ENCODE results near the gene GPR68. TPM values are rescaled to one million over a fixed set of nuclear protein-coding genes. Genes with fewer than 3 reads are reported as not detected.
"Not testable (repeated sequence)": the region's sequence is repeated elsewhere in the genome, so short reads cannot be mapped to it uniquely, and the experiment has no call there.

Gene GPR68
- total RNA-seq, 4 donors from 2014 or later, result 0.21 to 4.1 (median 0.52) TPM

DNA sequence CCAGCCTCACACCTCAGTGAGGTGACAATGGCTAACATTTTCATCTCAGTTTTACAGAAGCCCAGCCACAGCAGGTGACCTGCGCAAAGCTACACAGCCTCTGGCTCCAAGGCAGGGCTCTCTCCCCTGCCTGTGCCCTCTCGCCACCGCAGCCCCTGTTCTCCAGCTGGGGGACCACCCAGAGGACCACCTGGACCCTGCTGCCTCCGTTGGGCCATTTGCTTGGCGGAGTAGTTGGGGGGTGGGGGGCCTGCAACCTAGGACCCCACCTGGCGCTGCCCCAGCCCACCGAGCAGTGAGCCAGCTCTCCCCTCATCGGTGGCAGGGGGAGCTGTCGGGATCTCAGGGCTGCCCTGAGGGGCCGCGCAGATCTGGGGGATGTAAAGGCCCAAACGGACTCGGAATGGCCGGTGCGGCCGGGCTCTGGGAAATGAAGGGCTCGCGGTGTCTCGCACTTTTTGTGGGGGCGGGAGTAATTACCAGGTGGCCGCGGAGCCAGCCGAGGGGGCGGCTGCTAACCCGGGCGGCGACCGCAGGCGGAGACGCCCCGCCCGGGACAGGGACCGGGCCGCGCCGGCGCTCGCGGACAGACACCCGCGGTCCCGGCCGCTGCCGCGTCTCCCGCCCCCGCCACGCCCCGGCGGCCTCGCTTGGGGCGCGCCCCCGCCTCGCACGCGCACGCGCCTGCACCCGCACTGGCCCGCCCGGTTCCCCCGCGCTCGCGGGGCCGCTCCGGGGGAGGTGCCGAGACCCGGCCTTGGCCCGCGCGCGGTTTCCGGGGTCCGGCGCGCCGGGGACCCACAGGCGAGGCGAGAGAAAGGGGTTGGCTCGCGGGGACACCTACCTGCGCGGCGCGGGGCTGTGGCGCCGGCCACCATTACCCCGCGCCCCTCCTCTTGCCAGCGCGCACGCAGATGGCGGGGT, 8.6 kb upstream of the GPR68 start:
- Histone ChIP-seq H3K4me1 (peaks cover 0 to 22% (median 9%) of the 10 kb centered on the region in 4 donors), H3K9me3 (no peaks in the 10 kb centered on the region), H3K27ac (peak overlapping the region in 1 of 4 donors; percentile 62), H3K36me3 (no peaks in the 10 kb centered on the region), H3K27me3 (peaks cover 0 to 36% of the 10 kb centered on the region in 2 donors), H3K4me3 (peak overlapping the region in 3 of 4 donors; percentile 22 to 57 (median 44))
- TF ChIP-seq POLR2A (IDR thresholded peaks at IDR 0.05) (no peak), CTCF (IDR thresholded peaks at IDR 0.05) (no peak), EP300 (IDR thresholded peaks at IDR 0.05) (no peak)
- DNase-seq (ENCODE audit: low spot score in 2 of 2), result no peak
- 5 to 9% methylated on average over 15 to 22 of the region's 95 CpGs for WGBS, 2 donors

DNA sequence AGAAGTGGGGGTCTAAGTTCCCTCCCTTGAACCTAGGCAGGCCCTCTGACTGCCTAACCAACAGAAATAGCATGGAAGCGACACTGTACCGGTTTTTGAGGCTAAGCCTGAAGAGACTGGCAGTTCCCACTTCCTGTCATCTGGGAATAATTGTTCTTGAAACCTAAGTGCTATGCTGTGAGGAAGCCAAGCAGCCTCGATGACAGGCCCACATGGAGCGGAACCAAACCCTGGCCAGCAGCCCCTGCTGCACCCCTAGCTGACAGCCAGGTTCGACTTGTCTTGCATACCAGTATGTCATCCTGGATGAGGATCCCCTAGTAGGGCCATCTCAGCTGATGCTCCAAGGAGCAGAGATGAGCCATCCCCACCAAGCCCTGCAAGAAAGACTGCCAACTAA, 6.4 kb upstream of the GPR68 start:
- DNase-seq (ENCODE audit: low spot score in 2 of 2), result no peak
- peaks cover 0 to 22% (median 9%) of the 10 kb centered on the region in 4 donors for H3K4me1 ChIP-seq
- H3K9me3 ChIP-seq, result peaks cover 0 to 10% (median 0%) of the 10 kb centered on the region in 4 donors
- no peaks in the 10 kb centered on the region for H3K36me3 ChIP-seq
- no peak overlapping the region for H3K4me3 ChIP-seq
- TF ChIP-seq CTCF (IDR thresholded peaks at IDR 0.05) (no peak), POLR2A (IDR thresholded peaks at IDR 0.05) (no peak), EP300 (IDR thresholded peaks at IDR 0.05) (no peak)
- H3K27ac ChIP-seq, result no peak overlapping the region
- WGBS, 2 donors, result 47 to 66% methylated on average over 5 of the region's 5 CpGs
- peaks cover 0 to 29% of the 10 kb centered on the region in 2 donors for H3K27me3 ChIP-seq

DNA sequence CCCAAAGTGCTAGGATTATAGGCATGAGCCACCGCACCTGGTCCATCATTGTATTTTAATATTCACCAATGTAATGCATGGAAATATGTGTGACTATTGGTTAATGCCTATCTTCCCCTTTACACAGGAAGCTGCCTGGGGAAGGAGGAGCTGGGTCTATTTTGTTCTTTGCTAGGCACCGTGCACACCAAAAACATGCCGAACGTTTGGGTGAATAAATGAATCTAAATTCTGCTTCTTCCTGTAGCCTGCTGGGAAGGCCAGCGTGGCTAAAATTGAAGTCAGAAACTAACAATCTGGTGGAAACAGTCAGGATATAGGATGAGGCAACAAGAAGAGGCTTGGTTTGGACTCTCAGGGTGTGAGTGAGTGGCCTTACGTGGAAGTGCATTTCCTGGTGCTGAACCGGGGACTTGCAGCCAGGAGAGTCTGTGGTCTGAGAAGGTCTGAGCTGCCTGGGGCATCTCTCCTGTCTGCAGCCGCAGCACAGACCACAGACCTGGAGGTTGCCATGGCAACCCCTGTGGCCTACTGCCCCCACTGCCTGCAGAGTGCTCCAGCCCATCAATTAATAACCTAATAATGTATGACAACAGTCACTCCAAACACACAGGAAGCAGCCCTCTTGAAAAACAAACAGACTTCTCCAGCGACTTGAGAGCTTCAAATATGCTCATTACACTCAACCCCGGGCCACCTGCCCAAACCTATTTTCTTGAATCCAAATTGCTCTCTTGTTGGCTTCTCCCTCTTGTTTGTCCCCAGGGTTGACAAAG, 5.5 kb upstream of the GPR68 start:
- TF ChIP-seq POLR2A (IDR thresholded peaks at IDR 0.05), result no peak
- no peak for TF ChIP-seq EP300 (IDR thresholded peaks at IDR 0.05)
- no peak for TF ChIP-seq CTCF (IDR thresholded peaks at IDR 0.05)
- Histone ChIP-seq H3K27ac (peak overlapping the region in 1 of 4 donors; percentile 42), H3K9me3 (peaks cover 0 to 10% (median 0%) of the 10 kb centered on the region in 4 donors), H3K27me3 (peaks cover 0 to 29% of the 10 kb centered on the region in 2 donors), H3K36me3 (no peaks in the 10 kb centered on the region), H3K4me3 (no peak overlapping the region), H3K4me1 (peaks cover 0 to 22% (median 9%) of the 10 kb centered on the region in 4 donors)
- 57 to 60% methylated on average over 10 of the region's 10 CpGs for WGBS, 2 donors
- no peak for DNase-seq (ENCODE audit: low spot score in 2 of 2)

DNA sequence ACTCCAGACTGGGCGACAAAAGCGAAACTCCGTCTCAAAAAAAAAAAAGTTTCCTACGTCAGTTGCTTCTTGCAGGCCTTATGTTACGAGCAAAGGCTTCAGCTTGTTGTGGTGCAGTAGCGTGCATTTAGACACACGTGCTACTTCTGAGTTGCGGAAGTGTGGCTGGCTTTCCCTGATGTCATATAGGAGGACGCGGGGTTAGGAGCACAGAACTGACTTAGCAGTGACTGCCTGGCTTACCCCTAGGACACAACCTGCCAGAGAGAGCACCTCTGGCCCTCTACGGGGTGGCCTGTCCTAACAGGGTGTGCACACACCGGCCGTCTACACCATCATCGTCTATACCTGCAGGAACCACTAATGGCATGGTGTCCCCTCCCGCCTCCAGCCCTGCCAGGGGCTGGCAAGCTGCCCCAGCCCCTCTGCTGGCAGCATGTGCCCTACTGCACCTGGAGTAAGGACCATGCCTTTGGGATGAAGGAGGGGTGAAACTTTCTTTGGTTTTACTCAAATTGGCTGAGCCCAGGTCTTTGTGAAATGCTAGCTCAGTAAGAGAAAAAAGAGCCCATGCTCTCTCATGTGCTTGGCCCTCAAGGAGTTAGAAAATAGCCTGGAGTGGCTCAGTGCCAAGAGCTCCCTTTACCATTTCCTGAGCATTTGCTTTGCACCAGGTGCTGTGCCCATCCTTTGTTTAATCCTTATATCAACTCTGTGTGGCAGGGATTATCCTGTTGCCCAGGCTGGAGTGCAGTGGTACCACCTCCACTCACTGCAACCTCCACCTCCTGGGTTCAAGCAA, 1.7 kb upstream of the GPR68 start:
- H3K4me3 ChIP-seq, result no peak overlapping the region
- H3K36me3 ChIP-seq, result no peaks in the 10 kb centered on the region
- no peaks in the 10 kb centered on the region for H3K27me3 ChIP-seq
- no peak for DNase-seq (ENCODE audit: low spot score in 2 of 2)
- peaks cover 0 to 36% (median 5%) of the 10 kb centered on the region in 4 donors for H3K4me1 ChIP-seq
- 90 to 95% methylated on average over 14 to 15 of the region's 15 CpGs for WGBS, 2 donors
- TF ChIP-seq CTCF (IDR thresholded peaks at IDR 0.05), result no peak
- TF ChIP-seq POLR2A (IDR thresholded peaks at IDR 0.05), result no peak
- no peak for TF ChIP-seq EP300 (IDR thresholded peaks at IDR 0.05)
- H3K27ac ChIP-seq, result peak overlapping the region in 1 of 4 donors; percentile 11
- peaks cover 0 to 10% (median 0%) of the 10 kb centered on the region in 4 donors for H3K9me3 ChIP-seq

- not testable (repeated sequence) for H3K36me3 ChIP-seq; DNase-seq (ENCODE audit: low spot score in 2 of 2); H3K27me3 ChIP-seq; H3K4me3 ChIP-seq
- WGBS, 2 donors, result 89 to 97% methylated on average over 8 of the region's 8 CpGs
- H3K27ac ChIP-seq, result peak overlapping the region in 2 of 4 donors; percentile 5 to 52
- peaks cover 0 to 36% (median 5%) of the 10 kb centered on the region in 4 donors for H3K4me1 ChIP-seq
- H3K9me3 ChIP-seq, result peaks cover 0 to 14% (median 0%) of the 10 kb centered on the region in 4 donors
These were observed 1.1 kb upstream of the GPR68 start for GRCh38 chr14:91245616-91246015.
